GM18502 (cell line): ENCODE data around the gene TLE3.

Experiments used
- ATAC-seq: cut with Tn5 transposase; IDR thresholded peaks from one replicate; pipeline ENCODE4 v1.9.1; 2021; ENCODE audit warnings: mild to moderate bottlenecking; ENCODE audit not compliant: unreplicated experiment, poor library complexity

Gene TLE3

DNA sequence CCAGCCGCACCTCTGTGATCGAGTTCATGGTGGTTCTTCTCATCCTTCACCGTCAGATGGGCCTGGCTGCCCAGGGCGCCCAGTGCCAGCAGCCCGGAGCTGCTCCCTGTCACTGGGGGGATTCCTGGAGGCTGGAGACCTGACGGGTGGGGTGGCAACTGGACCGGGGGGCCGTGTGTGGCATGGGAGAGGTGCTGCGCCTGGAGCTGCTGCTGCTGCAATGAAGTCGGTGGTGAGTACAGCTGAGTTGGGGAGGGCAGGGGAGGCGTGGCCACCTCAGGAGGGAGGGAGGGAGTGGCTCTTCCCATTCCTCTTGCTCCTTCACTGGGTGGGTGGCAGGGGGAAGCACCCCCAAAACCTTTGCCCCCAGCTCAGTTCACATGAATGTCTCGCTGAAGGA lies 31.7 kb downstream of the TLE3 start:
- no peak for ATAC-seq

GRCh38 chr15:70065006-70065722 lies 32.6 kb downstream of the TLE3 start:
- ATAC-seq: no peak

DNA sequence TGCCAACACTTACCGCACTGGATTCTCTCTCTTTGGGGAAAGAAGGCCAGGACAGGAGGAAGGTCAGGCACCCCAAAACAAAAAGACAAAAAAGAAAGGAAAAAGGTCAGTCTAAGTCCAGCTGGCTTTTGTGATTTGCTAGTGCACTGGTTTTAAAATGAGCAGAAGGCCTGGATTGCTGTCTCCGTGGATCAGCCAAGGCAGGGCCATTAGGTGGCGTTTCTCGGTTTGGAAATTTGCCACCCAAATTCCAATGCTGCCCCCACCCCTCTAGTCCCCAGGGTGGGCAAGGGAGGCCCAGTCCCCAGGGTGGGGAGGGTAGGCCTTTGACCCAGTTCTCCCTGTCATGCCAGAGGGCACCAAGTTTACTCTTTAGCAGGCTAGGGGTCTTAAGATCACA lies 33.3 kb downstream of the TLE3 start:
- no peak for ATAC-seq

- no peak for ATAC-seq
Observed at GRCh38 chr15:70063980-70064379, 33.7 kb downstream of the TLE3 start.

DNA sequence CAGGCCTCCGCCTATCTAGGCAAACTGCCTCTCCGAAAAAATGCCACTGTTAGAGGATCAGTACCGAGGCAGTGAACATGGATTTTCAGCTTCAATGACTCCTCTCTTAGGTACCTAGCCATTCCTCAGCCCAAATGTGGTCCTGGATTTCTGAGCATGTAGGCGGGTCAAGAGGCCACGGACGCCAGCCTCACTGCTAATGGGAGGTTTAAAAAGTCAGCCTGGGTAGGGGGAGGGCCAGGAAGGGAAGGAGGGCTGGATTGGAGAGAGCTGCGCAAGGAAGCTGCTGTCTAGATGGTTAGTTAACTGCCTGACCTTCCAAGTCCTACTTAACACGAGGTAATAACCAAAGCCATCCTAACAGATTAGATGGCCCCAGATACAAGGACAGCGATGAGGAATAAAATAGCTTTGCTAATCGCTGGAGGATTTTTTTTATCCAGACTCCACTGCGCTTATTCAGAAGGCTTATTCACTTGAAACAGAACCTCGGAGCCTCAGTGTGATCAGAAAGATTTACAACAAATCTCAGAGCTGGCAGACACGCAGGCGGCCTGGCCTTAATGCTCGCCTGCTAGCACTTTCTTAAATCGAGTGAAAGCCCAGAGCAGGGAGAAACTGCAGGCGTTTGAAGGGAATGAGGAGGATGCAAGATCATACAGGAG lies 34.3 kb downstream of the TLE3 start:
- ATAC-seq: no peak

DNA sequence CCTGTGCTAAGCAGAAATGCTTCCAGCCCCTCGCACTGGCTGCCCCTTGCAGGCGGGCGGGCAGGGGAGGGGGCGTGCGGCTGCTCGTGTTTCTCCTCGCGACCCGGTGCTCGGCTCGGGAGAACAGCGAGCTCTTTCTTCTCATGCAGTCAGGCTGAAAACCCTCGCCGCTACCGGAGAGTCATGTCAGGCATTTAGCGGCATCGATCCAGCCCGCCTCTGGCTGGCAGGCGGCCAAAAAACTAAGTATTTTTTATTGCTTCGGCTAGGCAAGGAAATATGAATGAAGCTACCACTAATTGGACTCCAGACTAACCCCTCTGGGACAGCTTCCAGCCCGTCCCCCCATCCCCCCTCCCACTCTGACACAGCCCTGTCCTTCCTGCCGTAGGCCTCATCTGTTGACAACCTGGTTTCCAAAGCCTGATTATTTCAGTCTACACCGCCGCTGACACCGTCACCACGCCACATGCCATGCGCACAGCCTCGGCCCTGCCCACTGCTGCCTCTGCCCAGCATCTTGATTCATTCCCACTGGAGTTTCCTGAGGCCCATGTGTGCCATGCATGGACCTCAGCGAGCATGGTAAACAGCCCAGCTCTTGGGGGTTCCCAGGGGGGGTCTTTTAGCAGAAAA lies 35.3 kb downstream of the TLE3 start:
- ATAC-seq: no peak

GRCh38 chr15:70061696-70062270 lies 35.9 kb downstream of the TLE3 start:
- ATAC-seq: no peak

DNA sequence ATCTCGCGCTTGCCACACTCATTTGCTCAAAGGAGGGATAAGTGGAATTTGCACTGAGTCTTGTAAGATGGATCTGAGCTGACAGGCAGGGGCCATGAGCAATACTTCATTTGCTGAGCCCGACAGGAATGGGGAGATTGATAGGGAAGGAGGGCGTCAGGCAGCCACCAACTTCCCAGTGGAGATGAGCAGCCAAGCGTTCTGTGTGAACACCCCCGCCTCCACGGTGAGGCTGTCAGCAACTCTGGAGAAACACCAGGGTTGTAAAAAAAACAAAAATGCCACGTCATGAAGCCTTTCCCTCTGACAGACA lies 36.8 kb downstream of the TLE3 start:
- no peak for ATAC-seq

GRCh38 chr15:70060214-70060992 lies 37.3 kb downstream of the TLE3 start:
- no peak for ATAC-seq

GRCh38 chr15:70059476-70060213 lies 38.1 kb downstream of the TLE3 start:
- ATAC-seq: no peak

GRCh38 chr15:70058642-70059360 lies 38.9 kb downstream of the TLE3 start:
- no peak for ATAC-seq

GRCh38 chr15:70057931-70058641 lies 39.6 kb downstream of the TLE3 start:
- no peak for ATAC-seq

- ATAC-seq: no peak
Observed at GRCh38 chr15:70056091-70056680, 41.5 kb downstream of the TLE3 start.

GRCh38 chr15:70055601-70056051 lies 42.1 kb downstream of the TLE3 start:
- ATAC-seq: no peak

- ATAC-seq: no peak
Observed at GRCh38 chr15:70054884-70055387, 42.8 kb downstream of the TLE3 start.

DNA sequence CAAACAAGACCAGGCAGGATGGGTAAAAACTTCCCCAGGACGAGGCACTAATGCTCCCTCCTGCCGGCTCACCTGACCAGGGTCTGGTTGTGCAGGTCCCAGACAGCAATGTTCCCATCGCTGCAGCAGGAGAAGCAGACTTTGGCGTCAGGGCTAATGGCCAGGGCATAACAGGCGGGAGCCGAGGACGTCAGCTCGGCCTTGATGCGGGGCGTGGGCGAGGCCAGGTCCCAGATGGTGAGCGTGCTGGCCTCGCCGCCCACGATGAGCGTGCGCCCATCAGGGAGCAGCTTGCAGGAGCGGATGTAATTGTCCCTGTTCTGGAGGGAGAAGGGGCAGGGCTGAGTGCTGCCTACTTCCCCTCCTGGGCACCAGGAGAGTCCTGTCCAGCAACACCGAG lies 43.4 kb downstream of the TLE3 start:
- ATAC-seq: no peak

GRCh38 chr15:70053716-70054229 lies 43.9 kb downstream of the TLE3 start:
- no peak for ATAC-seq
